DMS79 (cell line): ENCODE measurements around the gene RABGAP1.

Experiments used
- DNase-seq: peaks from one replicate; lab custom pipeline; 2025; lab: John Stamatoyannopoulos, UW

Gene RABGAP1

DNA sequence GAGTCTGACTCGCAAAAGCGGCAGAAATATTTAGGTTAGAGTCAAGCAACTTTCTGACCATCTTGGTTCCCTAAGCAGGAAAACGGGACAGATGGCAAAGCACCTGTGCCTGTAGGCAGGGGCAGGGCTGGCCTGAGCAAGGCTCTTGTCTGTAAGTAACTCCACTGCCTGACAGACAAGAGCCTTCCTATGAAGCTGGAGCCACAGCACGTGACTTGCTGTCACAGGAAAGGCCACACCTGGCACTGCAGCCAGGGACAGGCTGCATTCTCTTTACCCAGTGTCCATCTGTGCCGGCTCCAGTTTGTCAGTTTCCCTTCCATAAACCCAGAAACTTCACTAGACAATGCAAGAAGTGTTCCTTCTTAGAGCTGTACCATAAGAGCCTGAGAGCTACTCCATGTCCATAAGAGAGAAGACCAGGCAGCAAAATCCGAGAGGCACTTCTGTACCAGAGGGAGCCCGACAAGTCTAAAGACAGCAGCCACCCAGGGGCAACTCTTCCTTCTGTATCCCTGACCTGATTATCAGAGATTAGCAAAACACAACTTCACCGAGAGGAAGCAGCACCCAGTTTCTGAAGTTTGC, 170.7 kb downstream of the RABGAP1 start:
- no peak for DNase-seq

DNA sequence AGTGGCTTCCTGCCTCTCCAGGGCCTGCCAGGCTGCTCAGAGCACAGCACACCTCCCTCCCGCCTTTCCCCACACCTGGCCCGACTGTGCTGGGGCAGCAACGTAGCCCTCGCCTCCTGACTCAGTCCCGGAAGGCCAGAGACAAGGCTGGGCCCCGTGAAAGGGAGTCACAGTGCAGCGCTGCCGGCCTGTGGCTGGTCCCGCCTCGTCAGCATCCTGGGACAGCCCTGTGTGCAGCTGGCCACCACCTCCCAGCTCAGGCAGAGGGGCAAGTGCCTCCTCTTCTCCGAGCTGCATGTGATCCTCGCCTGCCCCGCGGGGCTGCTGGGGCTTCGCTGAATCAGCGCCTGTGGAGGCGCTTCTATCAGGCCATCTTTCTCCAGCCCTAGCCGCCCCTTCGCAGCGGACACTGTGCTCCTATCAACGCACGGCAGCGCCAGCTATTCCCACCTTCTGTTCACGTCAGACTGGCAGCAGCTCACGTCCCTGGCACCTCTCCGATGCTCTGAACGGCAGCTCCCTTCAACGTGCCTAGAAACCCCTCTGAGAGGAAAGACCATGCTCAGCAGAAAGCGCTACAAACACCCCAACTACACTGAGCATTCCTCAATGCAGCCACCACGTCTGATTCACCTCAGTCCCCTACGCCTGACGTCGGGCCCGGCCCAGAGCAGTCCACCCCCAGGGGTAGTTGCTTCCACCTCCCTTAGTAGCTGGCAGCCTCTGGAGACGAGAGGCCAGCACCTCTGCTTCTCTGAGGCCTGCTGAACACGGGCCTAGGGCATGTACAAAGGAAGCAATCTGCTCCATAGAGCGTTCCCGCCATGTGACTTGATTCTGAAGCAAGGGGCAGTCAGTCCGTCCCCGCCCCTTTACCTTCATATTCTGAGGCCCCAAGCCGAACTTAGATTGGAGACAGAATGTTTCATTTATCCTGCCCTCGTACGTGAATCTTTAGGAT, 171.5 kb downstream of the RABGAP1 start:
- no peak for DNase-seq

DNA sequence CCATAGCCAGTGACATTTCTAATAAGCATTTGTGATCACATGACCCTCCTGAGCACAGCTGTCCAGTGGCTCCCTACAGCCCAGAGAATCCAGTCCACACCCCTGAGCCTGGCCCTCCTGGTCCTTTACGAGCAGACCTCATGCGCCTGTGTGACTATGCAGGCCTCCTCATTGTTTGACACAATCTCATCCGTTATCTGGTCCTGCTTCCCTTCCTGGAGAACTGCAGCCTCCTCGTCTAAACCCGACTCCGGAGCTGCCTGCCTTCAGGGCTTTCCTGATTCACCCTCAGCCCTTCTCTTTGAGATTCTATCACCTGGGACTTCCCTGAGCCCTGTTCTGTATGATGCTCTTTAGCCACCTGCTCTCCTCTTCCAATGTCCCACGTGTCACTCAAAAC, 172.4 kb downstream of the RABGAP1 start:
- DNase-seq = no peak

- DNase-seq = no peak
Measured at GRCh38 chr9:123115146-123115913, 174.5 kb downstream of the RABGAP1 start.

DNA sequence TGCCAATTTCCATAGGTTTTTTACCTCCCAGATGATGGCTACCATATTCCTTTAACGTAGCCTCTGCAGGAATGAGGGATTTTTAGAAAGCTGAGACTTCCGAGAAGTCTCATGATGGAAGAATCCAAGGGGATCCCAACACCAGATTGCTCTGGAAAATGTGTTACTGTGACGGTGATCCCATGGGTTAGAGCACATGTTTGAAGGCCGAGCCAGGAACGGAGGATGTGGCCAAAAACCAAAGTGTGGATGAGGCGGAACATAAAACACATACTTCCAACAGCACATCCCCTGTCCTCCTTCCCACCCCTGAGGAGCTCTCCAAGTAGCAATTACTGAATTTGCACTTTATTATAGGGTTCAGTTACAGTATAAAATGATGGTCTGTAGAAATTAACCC, 175.2 kb downstream of the RABGAP1 start:
- DNase-seq = no peak

DNA sequence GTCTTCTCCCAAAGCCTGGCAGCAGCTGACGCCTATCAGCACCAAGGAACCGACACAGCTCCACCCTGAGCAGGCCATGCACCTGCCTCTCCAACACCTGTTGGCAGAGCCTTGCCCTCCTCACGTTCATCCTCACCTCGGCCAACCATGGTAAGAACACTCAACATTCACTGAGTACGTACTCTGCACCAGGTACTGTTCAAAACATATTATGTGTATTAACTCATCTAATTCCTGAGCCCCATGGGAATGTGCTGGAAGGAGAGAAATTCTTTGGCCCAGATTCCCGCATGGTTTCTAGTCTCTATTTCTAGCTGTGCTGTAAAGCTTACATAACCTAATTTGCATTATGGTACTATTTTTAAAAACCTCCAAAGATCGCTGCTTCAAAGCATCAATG, 178.7 kb downstream of the RABGAP1 start:
- no peak for DNase-seq

- DNase-seq = peak; percentile 23
Measured at GRCh38 chr9:123120131-123120530, 179.3 kb downstream of the RABGAP1 start.

DNA sequence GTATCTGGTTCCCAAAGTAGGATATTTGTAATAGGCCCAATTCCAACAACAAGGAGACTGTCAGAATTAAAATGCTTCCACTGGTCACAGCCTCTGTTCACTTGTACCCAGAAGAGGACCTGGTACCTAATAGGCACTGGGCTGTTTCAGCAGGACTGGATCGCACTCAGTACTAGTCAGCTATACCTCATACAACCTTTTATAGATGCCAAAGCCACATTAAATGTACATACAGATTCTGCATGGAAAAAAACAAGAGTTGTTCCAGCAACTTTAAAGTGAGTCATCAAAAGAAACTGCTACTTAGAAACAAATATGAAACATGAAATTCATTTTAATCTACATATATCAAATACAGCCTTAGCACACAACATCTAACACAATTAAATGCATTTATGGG, 180.1 kb downstream of the RABGAP1 start:
- DNase-seq = no peak

- DNase-seq = no peak
Measured at GRCh38 chr9:123121457-123121856, 180.6 kb downstream of the RABGAP1 start.

DNA sequence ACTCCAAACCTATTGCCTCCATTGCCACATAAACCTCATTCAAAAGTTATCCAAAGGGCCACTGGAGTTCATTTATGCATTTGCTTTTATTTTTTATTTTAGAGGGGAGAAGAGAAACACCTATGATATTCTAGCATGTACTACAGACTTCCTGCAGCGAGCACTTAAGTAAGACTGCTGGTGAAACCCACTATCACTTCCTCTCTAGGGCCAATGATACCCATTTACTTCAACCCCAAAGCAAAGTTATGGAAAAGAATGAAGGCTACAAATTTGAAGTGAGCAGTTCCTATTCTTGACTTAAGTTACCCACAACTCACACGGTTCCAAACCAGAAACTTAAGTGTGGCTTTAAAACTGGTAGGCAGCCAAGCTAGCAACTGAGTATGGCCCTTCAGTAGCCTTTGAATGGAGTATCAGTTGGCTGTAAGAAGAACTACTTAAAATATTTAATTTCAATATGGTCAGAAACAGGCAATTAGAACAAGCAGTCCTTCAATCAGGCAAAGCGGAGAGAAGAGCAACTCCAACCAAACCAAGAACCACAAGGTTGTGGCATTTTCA, 186.8 kb downstream of the RABGAP1 start:
- peak; percentile 60 for DNase-seq

- DNase-seq = no peak
Measured at GRCh38 chr9:123128591-123128990, 187.8 kb downstream of the RABGAP1 start.

- DNase-seq = no peak
Measured at GRCh38 chr9:123129423-123129822, 188.6 kb downstream of the RABGAP1 start.

DNA sequence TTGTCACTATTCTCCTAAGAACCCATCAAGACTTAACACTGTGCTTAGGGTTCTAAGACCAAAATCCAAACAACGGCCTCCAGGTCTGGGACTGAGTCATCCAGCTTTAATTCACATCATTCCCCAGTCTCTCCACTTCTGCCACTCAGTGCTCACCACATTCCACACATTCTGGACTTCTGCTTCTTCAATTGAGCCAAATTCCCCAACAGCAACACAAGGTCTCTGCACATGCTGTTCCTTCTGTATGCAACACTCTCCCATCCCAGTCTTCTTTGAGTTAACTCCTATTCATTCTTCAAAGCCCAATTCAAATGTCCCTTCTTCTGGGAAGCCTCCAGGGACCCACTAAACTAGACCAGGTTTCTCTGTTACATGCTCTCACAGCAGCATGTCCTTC, 190.4 kb downstream of the RABGAP1 start:
- DNase-seq = no peak

DNA sequence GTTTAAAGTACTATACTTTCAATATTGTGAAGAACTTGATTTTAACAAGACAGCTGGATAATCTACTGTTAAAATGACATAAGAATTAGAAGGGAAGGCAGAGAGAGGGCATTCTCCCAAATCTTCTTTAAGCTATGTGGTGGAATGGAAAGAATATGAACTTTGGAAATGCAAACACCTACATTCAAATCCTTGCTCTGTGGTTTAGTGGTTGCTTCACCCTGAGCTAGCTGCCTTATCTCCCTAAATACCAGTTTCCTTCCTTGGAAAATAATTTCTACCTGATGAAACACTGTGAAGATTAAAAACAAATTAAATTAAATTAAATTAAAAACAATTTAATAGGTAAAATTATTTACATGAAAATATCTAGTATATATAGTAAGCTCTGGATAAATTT, 191.2 kb downstream of the RABGAP1 start:
- no peak for DNase-seq

DNA sequence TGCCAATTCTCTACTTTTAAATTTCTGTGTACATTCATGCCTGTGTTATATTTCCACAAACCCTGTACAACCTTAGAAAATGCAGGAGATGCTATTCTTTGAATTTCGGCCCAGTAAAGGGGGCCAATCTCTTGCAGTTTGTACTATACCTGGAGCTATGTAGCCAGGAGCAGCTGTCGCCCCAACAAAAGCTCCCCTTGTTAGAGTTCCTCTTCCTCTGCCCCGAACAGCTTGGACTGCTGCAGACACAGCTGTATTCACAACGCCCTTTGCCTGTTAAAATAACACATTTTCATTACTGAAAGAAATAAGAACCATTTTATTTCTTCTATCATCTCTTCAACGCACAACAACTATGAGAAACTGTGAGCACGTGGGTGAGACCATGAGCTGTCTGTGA, 191.9 kb downstream of the RABGAP1 start:
- no peak for DNase-seq

DNA sequence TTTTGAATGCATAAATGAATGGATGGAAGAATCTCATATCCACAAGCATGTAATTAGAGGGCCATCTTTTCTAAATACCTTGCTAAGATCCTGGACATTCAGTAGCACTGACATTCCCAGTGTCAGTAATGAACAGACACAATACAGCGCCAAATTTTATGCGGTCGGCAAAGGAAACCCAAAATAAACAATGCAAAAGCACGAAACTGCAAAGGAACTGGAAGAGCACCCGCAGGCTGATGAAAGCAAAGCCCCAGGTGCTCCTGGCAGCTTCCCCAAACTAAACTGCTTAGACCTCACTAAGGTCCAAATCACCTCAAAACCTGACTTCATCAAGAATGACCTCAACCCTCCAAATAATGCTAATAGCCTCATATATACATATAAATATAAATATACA, 194.6 kb downstream of the RABGAP1 start:
- no peak for DNase-seq

DNA sequence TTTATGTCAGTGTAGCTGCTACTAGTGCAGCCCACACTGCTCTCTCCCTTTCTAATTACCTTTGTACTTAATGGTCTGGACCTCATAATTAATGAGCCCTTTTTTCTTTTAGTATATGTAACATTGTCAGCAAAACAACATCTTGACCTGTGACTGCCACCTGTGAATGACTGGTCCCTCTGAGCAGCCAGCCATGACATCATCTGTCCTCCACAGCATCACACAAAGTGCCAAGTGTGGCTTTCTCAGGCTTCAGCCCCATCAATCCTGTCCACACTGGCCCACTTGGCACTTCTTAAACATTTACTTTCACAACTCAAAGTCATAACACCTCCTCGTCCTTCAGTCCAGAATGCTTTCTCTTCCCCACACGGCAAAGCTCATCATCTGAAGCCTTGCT, 197.3 kb downstream of the RABGAP1 start:
- DNase-seq = no peak

- DNase-seq = no peak
Measured at GRCh38 chr9:123149067-123149466, 208.2 kb downstream of the RABGAP1 start.

DNA sequence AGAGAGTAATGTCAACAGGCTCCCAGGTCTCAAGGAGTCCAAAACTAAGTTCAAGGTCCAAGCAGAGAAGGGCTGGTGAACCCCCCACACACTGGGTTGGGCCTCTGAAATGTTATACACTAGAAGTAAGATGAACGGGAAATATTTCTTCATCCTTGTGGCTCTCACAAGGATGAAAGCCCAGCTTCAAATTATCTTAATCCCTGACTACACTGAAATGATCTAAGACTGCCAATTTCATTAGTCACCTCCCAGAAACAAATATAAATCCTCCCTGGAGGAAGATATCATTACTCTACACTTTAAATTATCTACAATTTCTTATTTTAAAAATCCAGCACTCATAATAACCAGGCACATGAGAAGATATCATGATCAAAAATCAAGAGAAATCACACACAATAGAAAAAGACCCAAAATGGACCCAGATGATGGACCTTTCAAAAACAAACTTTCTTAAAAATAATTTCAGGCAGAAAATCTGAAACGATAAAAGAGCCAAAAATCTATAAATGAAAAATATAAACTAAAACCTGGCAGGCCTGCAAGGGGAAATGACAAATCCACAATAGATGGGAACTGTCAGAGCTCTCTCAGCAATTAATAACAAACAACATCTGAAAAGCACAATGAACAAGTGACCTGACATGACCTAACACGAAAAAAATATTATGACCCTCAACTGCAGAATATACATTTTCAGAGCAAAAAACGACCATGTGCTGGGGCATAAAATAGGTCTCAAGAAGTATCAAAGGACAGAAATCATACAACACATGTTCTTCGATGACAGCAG, 210.1 kb downstream of the RABGAP1 start:
- DNase-seq = no peak
